Measurements from ENCODE around the gene FAM118B.
"Not testable (repeated sequence)": the region's sequence is repeated elsewhere in the genome, so short reads cannot be mapped to it uniquely, and the experiment has no call there.

FAM118B gene

GRCh38 chr11:126277780-126278179, 66.2 kb downstream of the FAM118B start:
- DNase-seq = no peak

GRCh38 chr11:126279191-126279590, 67.6 kb downstream of the FAM118B start:
- DNase-seq = no peak

- DNase-seq = no peak
Observed at GRCh38 chr11:126280595-126280994, 69.0 kb downstream of the FAM118B start.

GRCh38 chr11:126281245-126281644, 69.7 kb downstream of the FAM118B start:
- DNase-seq = no peak

GRCh38 chr11:126281666-126282175, 70.1 kb downstream of the FAM118B start:
- no peak for DNase-seq

GRCh38 chr11:126282361-126282735, 70.8 kb downstream of the FAM118B start:
- DNase-seq = no peak

- DNase-seq = peak; percentile 66
Observed at GRCh38 chr11:126282736-126283591, 71.4 kb downstream of the FAM118B start, which contains the start of gene TIRAP. Gene TIRAP, plus strand, starts transcription at chr11:126283093. Its CDS starts 7,802 bp downstream, at chr11:126290895.

- DNase-seq = peak; percentile 90
Observed at GRCh38 chr11:126284829-126285228, 73.2 kb downstream of the FAM118B start.

GRCh38 chr11:126288237-126288636, 76.7 kb downstream of the FAM118B start:
- no peak for DNase-seq

- DNase-seq = no peak
Observed at GRCh38 chr11:126290887-126291286, 79.3 kb downstream of the FAM118B start.

- no peak for DNase-seq
Observed at GRCh38 chr11:126293726-126294125, 82.1 kb downstream of the FAM118B start.

GRCh38 chr11:126297004-126297403, 85.4 kb downstream of the FAM118B start:
- DNase-seq = no peak

GRCh38 chr11:126303623-126304456, 92.3 kb downstream of the FAM118B start, which contains the start of gene DCPS:
Gene DCPS, plus strand, starts transcription at chr11:126304060. Its CDS starts 21 bp downstream, at chr11:126304081.
- peak; percentile 52 for DNase-seq

- DNase-seq = no peak
Observed at GRCh38 chr11:126304457-126305075, 93.0 kb downstream of the FAM118B start.

- no peak for DNase-seq
Observed at GRCh38 chr11:126305699-126306098, 94.1 kb downstream of the FAM118B start.

GRCh38 chr11:126307706-126308105, 96.1 kb downstream of the FAM118B start:
- DNase-seq = no peak

GRCh38 chr11:126308271-126308671, 96.7 kb downstream of the FAM118B start:
- no peak for DNase-seq

- not testable (repeated sequence) for DNase-seq
Observed at GRCh38 chr11:126308771-126309170, 97.2 kb downstream of the FAM118B start.

- no peak for DNase-seq
Observed at GRCh38 chr11:126310200-126310991, 98.8 kb downstream of the FAM118B start.

- DNase-seq = no peak
Observed at GRCh38 chr11:126310992-126311310, 99.4 kb downstream of the FAM118B start.

- no peak for DNase-seq
Observed at GRCh38 chr11:126311401-126312291, 100.1 kb downstream of the FAM118B start.

Measured in NCI-H2029 treated with DMSO at 0.1 percent for 48 hours (cell line).